HG03066 (cell line): ENCODE measurements around the gene C15orf61.
A peak's percentile ranks its signal among the peaks of the same experiment; 100 is the strongest.

ENCODE experiments used
- ATAC-seq: cut with Tn5 transposase; IDR thresholded peaks from one replicate; pipeline ENCODE4 v1.9.1; 2021; ENCODE audit warnings: low read depth; ENCODE audit not compliant: unreplicated experiment

C15orf61 gene

DNA sequence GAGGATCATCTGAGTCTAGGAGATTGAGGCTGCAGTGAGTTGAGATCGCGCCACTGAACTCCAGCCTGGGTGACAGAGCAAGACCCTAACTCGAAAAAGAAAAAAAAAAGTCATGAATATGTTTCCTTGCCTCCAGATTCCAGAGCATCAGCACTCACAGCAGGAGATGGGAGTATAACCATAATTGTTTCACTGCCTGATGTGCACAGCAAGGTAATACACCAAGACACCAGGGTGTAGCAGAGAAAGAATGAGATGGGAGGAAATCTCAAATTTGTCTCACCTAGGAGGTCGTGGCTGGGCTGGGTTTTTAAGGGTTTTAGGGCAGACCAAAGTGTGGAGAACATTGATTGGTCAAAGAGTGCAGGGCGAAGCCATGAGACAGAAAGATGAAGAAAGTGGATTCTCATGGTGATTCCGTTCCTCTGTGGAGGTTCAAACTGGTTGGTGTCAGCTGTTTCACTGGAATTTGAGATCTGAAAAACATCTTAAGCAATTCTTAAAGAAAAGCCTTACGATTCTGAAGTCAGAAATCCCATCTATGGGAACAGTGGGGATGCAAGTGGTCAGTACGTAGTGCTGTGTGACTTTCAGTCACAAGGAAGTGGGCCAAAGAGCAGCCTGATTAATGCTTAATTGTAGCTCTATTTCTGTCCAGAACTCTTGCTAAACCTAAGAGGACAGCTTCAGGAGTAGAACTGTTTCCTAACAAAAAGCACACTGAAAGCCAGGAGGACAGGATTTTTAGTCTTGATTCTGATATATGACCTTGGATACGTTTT is 7.8 kb upstream of the C15orf61 start:
- no peak for ATAC-seq

GRCh38 chr15:67515090-67515489 is 5.8 kb upstream of the C15orf61 start:
- no peak for ATAC-seq

DNA sequence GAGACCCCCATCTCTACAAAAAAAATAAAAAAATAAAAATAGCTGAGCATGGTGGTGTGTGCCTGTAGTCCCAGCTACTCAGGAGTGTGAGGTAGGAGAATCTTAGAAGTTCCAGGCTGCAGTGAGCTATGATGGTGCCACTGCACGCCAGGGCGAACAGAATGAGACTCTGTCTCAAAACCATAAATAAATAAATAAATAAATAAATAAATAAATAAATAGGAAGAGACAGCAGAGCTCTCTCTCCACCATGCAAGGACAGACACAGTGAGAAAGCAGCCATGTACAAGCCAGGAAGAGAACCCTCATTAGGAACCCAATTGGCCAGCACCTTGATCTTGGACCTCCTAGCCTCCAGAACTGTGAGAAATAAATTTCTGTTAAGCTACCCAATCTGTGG is 5.4 kb upstream of the C15orf61 start:
- ATAC-seq, result no peak

DNA sequence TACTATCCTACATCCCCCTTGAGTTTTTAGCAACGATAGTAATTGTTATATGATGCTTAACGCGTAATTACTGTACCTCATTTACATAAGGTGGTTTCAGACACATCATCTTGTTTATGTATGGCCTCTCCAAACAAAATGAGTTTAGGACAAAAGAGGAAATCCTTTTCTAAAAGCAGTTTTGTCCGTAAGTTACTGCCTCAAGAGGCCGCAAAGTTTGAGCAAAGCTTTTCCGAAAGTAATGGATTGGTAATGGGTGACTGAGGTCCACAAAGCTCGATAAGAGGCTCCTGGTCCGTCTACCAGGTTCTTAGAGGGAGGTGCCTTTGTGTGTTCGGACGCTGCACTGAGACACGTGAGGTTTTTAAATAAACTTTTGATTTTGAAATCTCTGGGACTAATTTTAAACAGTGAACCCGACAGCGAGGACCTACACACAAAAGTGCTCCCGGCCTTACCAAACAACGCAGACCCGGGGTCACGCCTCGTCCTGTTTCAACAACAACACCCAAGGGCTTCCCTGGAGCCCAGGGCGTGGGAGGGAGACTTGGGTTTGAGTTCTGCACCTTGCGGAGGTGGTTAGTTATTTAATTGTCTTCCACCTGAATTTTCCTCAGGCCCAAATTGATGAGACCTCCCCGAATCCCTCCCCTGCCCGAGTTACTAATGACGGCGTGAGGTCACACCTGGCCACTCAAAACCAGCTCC is 456 bp upstream of the C15orf61 start:
- no peak for ATAC-seq

- ATAC-seq, result peak; percentile 7
Observed at GRCh38 chr15:67521783-67522568, 1.0 kb downstream of the C15orf61 start.

- no peak for ATAC-seq
Observed at GRCh38 chr15:67523330-67523729, 2.4 kb downstream of the C15orf61 start.

- no peak for ATAC-seq
Observed at GRCh38 chr15:67524235-67524634, 3.3 kb downstream of the C15orf61 start.

- ATAC-seq, result no peak
Observed at GRCh38 chr15:67528513-67528912, 7.6 kb downstream of the C15orf61 start.

GRCh38 chr15:67531379-67531914 is 10.5 kb downstream of the C15orf61 start:
- ATAC-seq, result no peak

GRCh38 chr15:67533873-67534272 is 12.9 kb downstream of the C15orf61 start:
- ATAC-seq, result no peak

GRCh38 chr15:67534360-67534759 is 13.4 kb downstream of the C15orf61 start:
- ATAC-seq, result no peak

DNA sequence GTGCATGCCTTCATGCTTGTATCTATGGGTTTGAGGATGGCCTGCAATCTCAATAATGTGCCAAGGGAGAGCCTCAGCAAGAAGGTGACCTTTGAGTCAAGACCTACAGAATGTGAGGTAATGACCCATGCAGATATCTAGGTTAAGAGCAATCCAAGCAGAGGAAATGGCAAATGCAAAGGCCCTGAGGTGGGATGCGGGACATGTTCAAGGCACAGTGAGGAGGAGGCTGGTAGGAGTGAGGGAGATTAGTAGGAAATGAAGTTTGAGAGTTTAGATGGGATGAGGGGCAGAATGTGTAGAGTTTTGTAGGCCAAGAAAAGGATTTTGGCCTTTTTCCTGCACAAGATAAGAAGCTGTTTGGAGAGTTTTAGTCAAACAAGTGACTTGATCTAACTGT is 16.8 kb downstream of the C15orf61 start:
- ATAC-seq, result no peak

DNA sequence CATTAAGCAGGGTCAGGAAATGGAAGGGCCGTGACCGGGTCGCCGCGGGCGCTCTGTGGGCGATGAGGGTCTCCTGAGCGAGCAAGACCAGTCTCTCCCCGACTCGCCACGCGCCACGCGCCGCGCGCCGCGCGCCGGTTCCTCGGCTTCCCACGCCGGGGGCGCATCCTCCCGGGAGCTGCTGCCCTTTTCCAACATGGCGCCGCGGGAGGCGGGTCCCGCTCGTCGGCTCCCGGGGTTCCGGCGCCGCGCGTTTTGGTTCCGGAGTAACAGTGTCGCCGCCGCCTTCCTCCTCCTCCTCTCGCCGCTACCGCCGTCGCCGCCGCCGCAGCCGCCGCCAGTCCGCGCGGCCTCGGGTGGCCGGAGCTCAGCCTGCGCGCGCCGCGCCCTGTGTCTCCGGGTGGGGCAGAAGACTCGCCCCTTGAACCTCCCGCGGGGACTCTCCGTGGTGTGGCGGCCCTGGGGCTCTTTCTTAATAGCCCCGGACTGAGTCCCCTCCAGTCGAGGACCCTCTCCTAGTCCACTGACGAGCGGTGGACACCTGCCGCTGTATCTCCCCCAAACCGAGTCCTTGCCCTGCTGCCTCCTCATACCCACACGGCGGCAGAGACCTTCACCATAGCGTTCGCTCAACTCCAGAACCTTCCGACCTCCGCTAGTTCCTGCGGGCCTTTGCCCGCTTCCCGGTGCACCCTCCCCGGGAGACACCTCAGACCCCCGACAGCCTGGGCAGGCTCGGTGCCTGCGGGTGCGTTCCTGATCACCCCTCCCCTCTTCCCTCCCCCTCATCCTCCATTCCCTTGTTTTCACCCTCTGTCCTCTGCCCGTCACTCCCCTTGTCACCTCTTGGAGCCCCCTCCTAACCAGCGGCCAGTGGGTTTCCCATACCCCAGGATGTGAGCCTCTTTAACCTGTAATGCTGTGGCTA is 21.8 kb downstream of the C15orf61 start, which contains the start of gene MAP2K5:
Gene MAP2K5 (plus strand): TSS at position 284 of the 928 bp plus-strand sequence. CDS start 633 bp downstream, at position 917.
- ATAC-seq, result no peak

- ATAC-seq, result no peak
Observed at GRCh38 chr15:67543348-67543718, 22.4 kb downstream of the C15orf61 start.

DNA sequence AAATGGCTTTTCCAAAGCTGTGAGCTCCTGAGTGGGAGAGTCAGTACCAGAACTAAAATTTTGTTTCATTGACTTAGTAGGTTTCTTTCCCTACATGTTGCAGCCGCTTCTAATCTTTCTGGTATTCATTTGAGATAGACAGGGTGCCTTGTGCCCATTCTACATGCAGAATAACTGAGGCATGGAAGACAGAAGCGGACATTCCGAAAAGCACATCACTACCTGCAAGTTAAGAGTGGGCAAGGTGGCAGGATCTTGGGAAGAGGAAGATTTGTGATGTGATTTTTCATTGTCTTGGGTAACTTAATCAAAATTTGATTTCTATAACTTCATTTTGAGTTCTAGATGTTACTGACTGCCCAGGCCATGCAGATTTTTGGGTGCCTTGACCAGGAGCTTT is 23.5 kb downstream of the C15orf61 start:
- ATAC-seq, result no peak

- ATAC-seq, result no peak
Observed at GRCh38 chr15:67545864-67546263, 24.9 kb downstream of the C15orf61 start.

- no peak for ATAC-seq
Observed at GRCh38 chr15:67547064-67547463, 26.1 kb downstream of the C15orf61 start.

- ATAC-seq, result no peak
Observed at GRCh38 chr15:67547836-67548235, 26.9 kb downstream of the C15orf61 start.

- ATAC-seq, result no peak
Observed at GRCh38 chr15:67548236-67548852, 27.4 kb downstream of the C15orf61 start.
